SK-N-SH (cell line): ENCODE data around the gene PLEKHA6. TPM values are rescaled to one million over a fixed set of nuclear protein-coding genes. Genes with fewer than 3 reads are reported as not detected.

ENCODE experiments used
- CTCF ChIA-PET: fragments of 300-600, 350-600 bp; formaldehyde crosslinking; extraction: SDS; loops from one replicate; lab custom pipeline; 2021; lab: Yijun Ruan, JAX
- POLR2A ChIA-PET: fragments of 350-600 bp; sonication (Branson Sonifier 250); formaldehyde crosslinking; extraction: SDS; loops from one replicate; lab custom pipeline; 2020; ENCODE audit warnings: antibody characterized with exemption, inconsistent platforms; lab: Yijun Ruan, JAX
- DNase-seq: peaks from one replicate; pipeline ENCODE4 v3.0.0; 2012
- H2AFZ ChIP-seq: fragments of 200-600 bp; sonication (generic); 2 replicates; pipeline ENCODE4 v1.8.1; 2016; ENCODE audit warnings: antibody characterized with exemption, mild to moderate bottlenecking, low read depth
- H3F3A ChIP-seq: fragments of 200-600 bp; sonication (generic); replicated peaks from 2 replicates; pipeline ENCODE3; 2016; ENCODE audit warnings: antibody characterized with exemption, mild to moderate bottlenecking; ENCODE audit not compliant: insufficient read depth
- H3K27ac ChIP-seq, 2 experiments: fragments of 200-500 bp in 1 of 2; fragments of 200-600 bp in 1 of 2; sonication (Bioruptor generic) in 1 of 2; sonication (generic), shearing (Covaris generic) in 1 of 2; 2 replicates each; pipeline versions ENCODE4 v1.5.1 to v1.6.1; 2014 to 2016; ENCODE audit warnings: low read depth in 2 of 2, inconsistent platforms in 1 of 2, low read length in 1 of 2, mild to moderate bottlenecking in 1 of 2, mixed read lengths in 1 of 2
- H3K27me3 ChIP-seq: fragments of 200-600 bp; sonication (generic), shearing (Covaris generic); 2 replicates; pipeline ENCODE4 v1.6.1; 2016; ENCODE audit warnings: mixed run types; ENCODE audit not compliant: insufficient read depth
- H3K36me3 ChIP-seq, 2 experiments: fragments of 200-500 bp in 1 of 2; fragments of 200-600 bp in 1 of 2; sonication (Bioruptor generic) in 1 of 2; sonication (generic) in 1 of 2; replicated peaks in 1 of 2; 2 replicates each; pipeline versions ENCODE3 to v1.5.1; 2014 to 2016; ENCODE audit warnings: low read length in 1 of 2, mild to moderate bottlenecking in 1 of 2; ENCODE audit not compliant: insufficient read depth in 2 of 2, control insufficient read depth in 1 of 2
- H3K4me1 ChIP-seq, 2 experiments: fragments of 200-500 bp in 1 of 2; fragments of 200-600 bp in 1 of 2; sonication (Bioruptor generic) in 1 of 2; sonication (generic), shearing (Covaris generic) in 1 of 2; 2 replicates each; pipeline versions ENCODE4 v1.5.1 to v1.6.1; 2014 to 2016; ENCODE audit warnings: low read depth in 1 of 2, low read length in 1 of 2, mixed run types in 1 of 2; ENCODE audit not compliant: insufficient read depth in 2 of 2, control insufficient read depth in 1 of 2
- H3K4me2 ChIP-seq: fragments of 200-600 bp; sonication (generic), shearing (Covaris generic); 2 replicates; pipeline ENCODE4 v1.6.1; 2017; ENCODE audit warnings: mixed run types
- H3K4me3 ChIP-seq, 2 experiments: fragments of 200-500 bp in 1 of 2; fragments of 200-600 bp in 1 of 2; sonication (Bioruptor generic) in 1 of 2; sonication (generic), shearing (Covaris generic) in 1 of 2; 2 replicates each; pipeline versions ENCODE4 v1.5.1 to v1.8.1; 2014 to 2016; ENCODE audit warnings: low read depth in 2 of 2, inconsistent platforms in 1 of 2, low read length in 1 of 2, mild to moderate bottlenecking in 1 of 2, mixed read lengths in 1 of 2, moderate library complexity in 1 of 2
- H3K79me2 ChIP-seq: fragments of 200-600 bp; sonication (generic); 2 replicates; pipeline ENCODE4 v1.8.1; 2017; ENCODE audit warnings: mild to moderate bottlenecking; ENCODE audit not compliant: insufficient read depth
- H3K9ac ChIP-seq: fragments of 200-600 bp; sonication (generic); 2 replicates; pipeline ENCODE4 v1.6.1; 2017; ENCODE audit warnings: mixed run types
- H3K9me2 ChIP-seq: fragments of 200-600 bp; sonication (generic); 2 replicates; pipeline ENCODE4 v1.6.1; 2017; ENCODE audit warnings: mixed run types
- H3K9me3 ChIP-seq: fragments of 200-600 bp; sonication (generic); 2 replicates; pipeline ENCODE4 v1.6.1; 2017; ENCODE audit warnings: mixed run types, mild to moderate bottlenecking, moderate library complexity
- H4K20me1 ChIP-seq: fragments of 200-600 bp; sonication (generic); 2 replicates; pipeline ENCODE4 v1.6.1; 2017; ENCODE audit warnings: mild to moderate bottlenecking, mixed run types; ENCODE audit not compliant: insufficient read depth
- CHD2 ChIP-seq: fragments of 150-350 bp; IDR thresholded peaks from 2 replicates; pipeline ENCODE4 v1.6.1; 2018; ENCODE audit warnings: low read length; ENCODE audit not compliant: partially characterized antibody
- ELF1 ChIP-seq: IDR thresholded peaks from 2 replicates; pipeline ENCODE4 v1.4.0; 2012
- EP300 ChIP-seq, 2 experiments: IDR thresholded peaks; 2 replicates each; pipeline versions ENCODE4 v1.4.0 to v1.6.1; 2012; ENCODE audit warnings: borderline replicate concordance in 1 of 2, low read depth in 1 of 2, low read length in 1 of 2
- FOXM1 ChIP-seq: IDR thresholded peaks from 2 replicates; pipeline ENCODE4 v1.4.0; 2012; ENCODE audit warnings: low read depth, mild to moderate bottlenecking
- GATA2 ChIP-seq: sonication (generic); formaldehyde crosslinking; IDR thresholded peaks from 2 replicates; pipeline ENCODE4 v1.5.0; 2020; ENCODE audit warnings: mild to moderate bottlenecking, missing genetic modification reagents
- MEF2A ChIP-seq: IDR thresholded peaks from 2 replicates; pipeline ENCODE4 v1.4.0; 2012; ENCODE audit warnings: low read depth, borderline replicate concordance
- MXI1 ChIP-seq: IDR thresholded peaks from 2 replicates; pipeline ENCODE4 v1.6.1; 2012; ENCODE audit warnings: mild to moderate bottlenecking, low read depth, low read length, improper control_type of control experiment
- NFIC ChIP-seq: IDR thresholded peaks from 2 replicates; pipeline ENCODE4 v1.4.0; 2012; ENCODE audit warnings: borderline replicate concordance
- NRF1 ChIP-seq: IDR thresholded peaks from 2 replicates; pipeline ENCODE4 v1.6.1; 2012; ENCODE audit warnings: low read depth, mild to moderate bottlenecking, low read length
- RAD21 ChIP-seq: IDR thresholded peaks from 2 replicates; pipeline ENCODE4 v1.6.1; 2012; ENCODE audit warnings: mild to moderate bottlenecking, low read length
- RFX5 ChIP-seq: IDR thresholded peaks from 2 replicates; pipeline ENCODE4 v1.6.1; 2012; ENCODE audit warnings: mild to moderate bottlenecking, improper control_type of control experiment, low read length
- SIN3A ChIP-seq: IDR thresholded peaks from 2 replicates; pipeline ENCODE4 v1.6.1; 2012; ENCODE audit warnings: low read depth, mild to moderate bottlenecking, low read length, moderate library complexity, borderline replicate concordance
- SMC3 ChIP-seq: IDR thresholded peaks from 2 replicates; pipeline ENCODE4 v1.6.1; 2012; ENCODE audit warnings: low read depth, low read length, improper control_type of control experiment
- TEAD4 ChIP-seq: IDR thresholded peaks from 2 replicates; pipeline ENCODE4 v1.4.0; 2012; ENCODE audit warnings: mild to moderate bottlenecking, borderline replicate concordance; ENCODE audit not compliant: insufficient read depth
- YY1 ChIP-seq: IDR thresholded peaks from 2 replicates; pipeline ENCODE4 v1.4.0; 2012; ENCODE audit warnings: low read depth, mild to moderate bottlenecking
- WGBS: methylation state at CpG from one replicate; pipeline ENCODE4 v1.1.6; 2017; ENCODE audit warnings: low lambda C conversion rate; 5-methylcytosine and 5-hydroxymethylcytosine counted together
- polyA plus RNA-seq, 3 experiments: library from polyadenylated mRNA; depleted of rRNA; stranded (reverse); fragments of >200 nt; gene quantifications; 2 replicates each; pipeline ENCODE4 v1.2.3, GENCODE V29; 2012
- TF ChIP-seq, protein P1 (sequence below): IDR thresholded peaks from 2 replicates; pipeline ENCODE4 v1.6.1; 2012; ENCODE audit warnings: mild to moderate bottlenecking, low read depth, low read length, moderate library complexity
- TF ChIP-seq, protein P2 (sequence below): IDR thresholded peaks from 2 replicates; pipeline ENCODE4 v1.4.0; 2012; ENCODE audit warnings: low read depth, borderline replicate concordance

Gene PLEKHA6
- polyA plus RNA-seq, 1 of the 3 experiments (the other 2 are of a cell fraction): 1.2 TPM

GRCh38 chr1:204286831-204287421, 72.8 kb downstream of the PLEKHA6 start:
- Histone ChIP-seq H3K27ac (peak overlapping the region in 1 of 2 experiments; percentile 98; a peak in 2 of 4 replicates), H4K20me1 (no peaks in the 10 kb centered on the region), H3K9ac (no peak overlapping the region), H3K79me2 (no peaks in the 10 kb centered on the region), H3K4me3 (peak overlapping the region in 1 of 2 experiments; percentile 54; a peak in 2 of 4 replicates), H3K4me2 (peak overlapping the region; percentile 53; the same call in 1 of the 2 replicates), H3K27me3 (peaks cover 21% of the 10 kb centered on the region), H3K9me2 (no peaks in the 10 kb centered on the region), H3K9me3 (no peaks in the 10 kb centered on the region), H3K36me3 (peaks cover 0 to 4% of the 10 kb centered on the region in 2 experiments), H3F3A (peaks cover 3% of the 10 kb centered on the region), H2AFZ (no peak overlapping the region), H3K4me1 (peaks cover 0 to 54% of the 10 kb centered on the region in 2 experiments; a peak in 2 of 4 replicates)
- POLR2A ChIA-PET: interaction anchor here (0.6 to 8.8 kb wide), 8 partner anchors 8 to 235 kb away, joined by 3 to 70 read pairs (median 14); partner anchors contain the start of gene PLEKHA6
- TF ChIP-seq GATA2 (CRISPR knock-in tag): peak; percentile 84
- TF ChIP-seq SMC3: no peak
- TF ChIP-seq NFIC: no peak
- TF ChIP-seq EP300 (IDR thresholded peaks at IDR 0.05; ENCODE audit: borderline replicate concordance in 1 of 2, low read depth in 1 of 2, low read length in 1 of 2): peak in 1 of 2 experiments; percentile 56; a peak in 1 of 4 replicates
- no peak for TF ChIP-seq MEF2A
- no peak for TF ChIP-seq SIN3A
- TF ChIP-seq MXI1: peak; percentile 86
- TF ChIP-seq, protein P1, sequence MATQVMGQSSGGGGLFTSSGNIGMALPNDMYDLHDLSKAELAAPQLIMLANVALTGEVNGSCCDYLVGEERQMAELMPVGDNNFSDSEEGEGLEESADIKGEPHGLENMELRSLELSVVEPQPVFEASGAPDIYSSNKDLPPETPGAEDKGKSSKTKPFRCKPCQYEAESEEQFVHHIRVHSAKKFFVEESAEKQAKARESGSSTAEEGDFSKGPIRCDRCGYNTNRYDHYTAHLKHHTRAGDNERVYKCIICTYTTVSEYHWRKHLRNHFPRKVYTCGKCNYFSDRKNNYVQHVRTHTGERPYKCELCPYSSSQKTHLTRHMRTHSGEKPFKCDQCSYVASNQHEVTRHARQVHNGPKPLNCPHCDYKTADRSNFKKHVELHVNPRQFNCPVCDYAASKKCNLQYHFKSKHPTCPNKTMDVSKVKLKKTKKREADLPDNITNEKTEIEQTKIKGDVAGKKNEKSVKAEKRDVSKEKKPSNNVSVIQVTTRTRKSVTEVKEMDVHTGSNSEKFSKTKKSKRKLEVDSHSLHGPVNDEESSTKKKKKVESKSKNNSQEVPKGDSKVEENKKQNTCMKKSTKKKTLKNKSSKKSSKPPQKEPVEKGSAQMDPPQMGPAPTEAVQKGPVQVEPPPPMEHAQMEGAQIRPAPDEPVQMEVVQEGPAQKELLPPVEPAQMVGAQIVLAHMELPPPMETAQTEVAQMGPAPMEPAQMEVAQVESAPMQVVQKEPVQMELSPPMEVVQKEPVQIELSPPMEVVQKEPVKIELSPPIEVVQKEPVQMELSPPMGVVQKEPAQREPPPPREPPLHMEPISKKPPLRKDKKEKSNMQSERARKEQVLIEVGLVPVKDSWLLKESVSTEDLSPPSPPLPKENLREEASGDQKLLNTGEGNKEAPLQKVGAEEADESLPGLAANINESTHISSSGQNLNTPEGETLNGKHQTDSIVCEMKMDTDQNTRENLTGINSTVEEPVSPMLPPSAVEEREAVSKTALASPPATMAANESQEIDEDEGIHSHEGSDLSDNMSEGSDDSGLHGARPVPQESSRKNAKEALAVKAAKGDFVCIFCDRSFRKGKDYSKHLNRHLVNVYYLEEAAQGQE: no peak
- no peak for TF ChIP-seq FOXM1
- no peak for TF ChIP-seq RFX5
- TF ChIP-seq YY1: no peak
- TF ChIP-seq NRF1: no peak
- TF ChIP-seq, protein P2, sequence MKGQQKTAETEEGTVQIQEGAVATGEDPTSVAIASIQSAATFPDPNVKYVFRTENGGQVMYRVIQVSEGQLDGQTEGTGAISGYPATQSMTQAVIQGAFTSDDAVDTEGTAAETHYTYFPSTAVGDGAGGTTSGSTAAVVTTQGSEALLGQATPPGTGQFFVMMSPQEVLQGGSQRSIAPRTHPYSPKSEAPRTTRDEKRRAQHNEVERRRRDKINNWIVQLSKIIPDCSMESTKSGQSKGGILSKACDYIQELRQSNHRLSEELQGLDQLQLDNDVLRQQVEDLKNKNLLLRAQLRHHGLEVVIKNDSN: peak; percentile 65
- TF ChIP-seq CHD2: peak; percentile 12
- no peak for TF ChIP-seq ELF1
- TF ChIP-seq RAD21: no peak
- TF ChIP-seq TEAD4: no peak
- CTCF ChIA-PET: interaction anchor here (0.8 to 16.9 kb wide), 7 partner anchors 9 to 112 kb away, joined by 3 to 258 read pairs (median 5); partner anchors contain the start of gene PLEKHA6
- DNase-seq: peak; percentile 51
- WGBS: 11% methylated on average over 8 of the region's 8 CpGs
